ENCODE measurements around the gene ARHGAP15.

GRCh38 chr2:143254110-143254509, 124.9 kb downstream of the ARHGAP15 start:
- TF ChIP-seq CTCF (IDR thresholded peaks at IDR 0.05; ENCODE audit: low read length) (no peak), EZH2 (optimal IDR thresholded peaks at IDR 0.05; ENCODE audit: low read depth, low read length) (no peak)

Measured in MM.1S (cell line).